ENCODE results near the gene RRAGB.

GRCh38 chrX:55783723-55784122 is 66.2 kb downstream of the RRAGB start:
- TF ChIP-seq CTCF (optimal IDR thresholded peaks at IDR 0.05 in 1 of 3, IDR thresholded peaks at IDR 0.05 in 1 of 3, conservative IDR thresholded peaks at IDR 0.05 in 1 of 3; ENCODE audit: extremely low read depth in 1 of 3, insufficient read depth in 2 of 3, low read length in 3 of 3): no peak
- TF ChIP-seq EZH2 (IDR thresholded peaks at IDR 0.05; ENCODE audit: low read length): no peak
